Right ventricle myocardium inferior (tissue), 1 donor: ENCODE results near the gene RNASE12. TPM values are rescaled to one million over a fixed set of nuclear protein-coding genes. Genes with fewer than 3 reads are reported as not detected.
"Not testable (repeated sequence)": the region's sequence is repeated elsewhere in the genome, so short reads cannot be mapped to it uniquely, and the experiment has no call there.

ENCODE experiments used
- ATAC-seq: fragments of 200-7000 bp; cut with Tn5 transposase; one replicate; pipeline ENCODE4 v1.9.1; 2020; ENCODE audit warnings: mild to moderate bottlenecking, moderate library complexity
- DNase-seq: peaks from one replicate; pipeline ENCODE4 v3.0.0; 2021; ENCODE audit errors: missing footprints
- intact Hi-C: fragments of 100-400 bp; cut with DNase I; formaldehyde crosslinking; loops from one replicate; pipeline ENCODE4 v1.11.0; 2022
- long read RNA-seq: library from polyadenylated mRNA; unstranded; transcript quantifications from one replicate; pipeline ENCODE4 v2.0.0, GENCODE V29; 2021
- total RNA-seq: library from RNA; stranded (reverse); fragmentation: NEBNext Ultra II Directional; extraction: Animal tissue kit (Norgen Biotek cat#: 25700); gene quantifications from one replicate; pipeline ENCODE4 v1.2.1, GENCODE V29; 2021
- donor health status: DM: no; HTN: yes; CAD: no; lungs with severe emphysema.

Gene RNASE12
- not detected for total RNA-seq
- long read RNA-seq: 0 reads

- DNase-seq (no peak), ATAC-seq (no peak)
- intact Hi-C loops: no loop called here
These were observed at the start of gene RNASE12 for GRCh38 chr14:20591235-20591634. RNASE12 (minus strand) TSS chr14:20591376; CDS start chr14:20590723, 653 bp downstream.

DNA sequence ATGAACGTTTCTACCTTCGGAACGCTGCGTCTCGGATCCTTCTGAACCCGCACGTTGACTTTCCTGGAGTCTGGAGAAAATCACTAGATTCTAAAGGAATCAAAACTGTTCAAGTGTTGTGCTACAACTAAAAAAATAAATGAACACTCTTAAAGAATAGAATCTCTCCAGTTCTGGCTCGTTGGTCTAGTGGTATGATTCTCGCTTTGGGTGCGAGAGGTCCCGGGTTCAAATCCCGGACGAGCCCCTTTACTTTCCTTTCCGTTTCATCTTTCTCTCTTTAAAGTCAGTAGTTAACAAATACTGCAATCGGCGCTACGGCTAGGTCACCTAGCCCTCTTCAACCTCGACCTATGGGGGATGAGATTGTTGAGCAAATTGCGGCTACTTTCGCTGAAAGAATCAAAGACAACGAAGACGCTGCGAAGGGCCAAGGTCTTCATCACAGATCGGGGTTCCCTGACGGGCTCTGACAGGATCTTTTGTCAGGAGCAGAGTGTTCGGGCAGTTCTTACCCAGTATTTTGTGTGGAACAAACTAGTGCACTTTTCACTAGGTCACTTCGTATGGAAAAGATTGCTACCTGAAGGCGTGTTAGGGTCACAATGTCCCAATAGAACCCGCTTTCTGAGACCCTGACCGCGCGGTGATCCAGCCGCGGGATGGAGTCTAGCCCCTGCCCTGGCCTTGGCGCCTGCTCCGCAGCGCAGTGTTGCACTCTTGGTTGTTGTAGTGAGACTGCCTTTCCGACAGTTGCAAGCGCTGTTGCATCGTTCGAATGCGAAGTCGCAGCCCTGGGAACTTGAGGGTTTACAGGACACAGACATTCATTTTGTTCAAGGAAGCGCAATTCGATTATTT, 41.9 kb upstream of the RNASE12 start:
- intact Hi-C loops: no loop called here
- ATAC-seq (peak; percentile 58), DNase-seq (no peak)

DNA sequence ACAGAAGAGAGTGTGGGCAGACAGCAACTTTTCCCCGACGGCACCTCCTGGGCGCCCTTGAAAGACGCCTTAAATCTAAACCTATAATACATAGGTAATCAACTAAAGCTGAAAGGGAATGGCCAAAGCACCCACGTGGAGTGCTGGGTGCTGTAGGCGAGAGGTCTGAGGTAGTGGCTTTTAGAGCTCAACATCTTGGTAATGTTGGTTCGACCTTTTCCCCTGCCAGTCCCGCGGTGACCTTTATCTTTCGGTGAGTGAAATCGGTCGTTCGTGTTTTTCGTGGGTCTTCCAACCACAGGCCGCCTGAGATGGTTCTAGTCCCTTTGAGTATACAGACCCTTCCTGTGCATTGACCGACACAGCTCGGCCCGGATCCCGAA, 41.3 kb upstream of the RNASE12 start:
- intact Hi-C loops: no loop called here
- DNase-seq: no peak
- ATAC-seq: no peak

GRCh38 chr14:20631880-20632389, 40.8 kb upstream of the RNASE12 start:
- intact Hi-C loops: no loop called here
- ATAC-seq (peak; percentile 72), DNase-seq (peak; percentile 85)

DNA sequence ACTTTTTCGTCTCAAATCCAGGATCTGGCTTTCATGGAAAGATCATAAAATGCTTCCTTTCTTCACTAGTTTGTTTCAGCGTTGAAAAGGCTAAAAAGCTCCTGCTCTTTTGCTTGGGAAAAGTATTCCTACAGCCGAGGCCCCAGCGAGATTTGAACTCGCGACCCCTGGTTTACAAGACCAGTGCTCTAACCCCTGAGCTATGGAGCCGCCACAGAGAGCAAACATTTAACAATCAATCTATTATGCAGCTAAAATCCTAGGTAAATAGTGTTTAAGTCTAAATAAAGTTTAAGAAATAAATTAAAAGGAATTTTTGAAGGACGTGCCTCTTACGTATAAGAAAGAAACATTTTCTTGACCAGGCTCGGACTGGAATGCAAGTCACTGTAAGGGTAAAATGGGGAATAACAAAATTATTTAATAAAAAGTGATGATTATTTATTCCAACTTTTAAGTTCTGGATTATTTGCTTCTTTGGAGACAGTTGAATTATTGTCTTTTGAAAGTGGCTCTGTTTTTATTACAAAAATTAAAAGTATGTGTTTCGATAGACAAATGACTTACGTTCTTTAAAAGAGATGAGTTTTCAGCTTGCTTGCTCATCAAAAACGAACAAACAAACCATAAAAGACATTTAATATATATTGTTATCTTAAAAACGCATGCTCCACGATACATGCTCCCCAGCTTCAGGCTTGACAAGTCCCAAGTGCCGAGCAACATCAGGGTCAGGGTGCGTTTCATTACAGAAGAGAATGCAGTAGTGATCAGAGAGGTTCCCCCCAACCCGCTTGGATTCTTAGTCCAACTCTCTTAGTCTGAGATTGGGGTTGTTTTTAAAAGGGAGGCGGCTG, 40.1 kb upstream of the RNASE12 start:
- peak; percentile 45 for ATAC-seq
- intact Hi-C loops: no loop called here
- DNase-seq: no peak

- no peak for ATAC-seq
- DNase-seq: no peak
- intact Hi-C loops: no loop called here
These were observed 39.3 kb upstream of the RNASE12 start for GRCh38 chr14:20630340-20631022.

GRCh38 chr14:20628063-20628854, 37.1 kb upstream of the RNASE12 start:
- ATAC-seq (no peak), DNase-seq (no peak)
- intact Hi-C loops: loop anchor here (5.0 kb wide), 1 partner anchor 54 kb away; the partner anchor contains the start of gene RNASE4

- intact Hi-C loops: loop anchor here (5.0 kb wide), 1 partner anchor 55 kb away; the partner anchor contains the start of gene RNASE4
- DNase-seq (no peak), ATAC-seq (no peak)
These were observed 36.3 kb upstream of the RNASE12 start for GRCh38 chr14:20627346-20628027.

GRCh38 chr14:20626274-20626673, 35.1 kb upstream of the RNASE12 start:
- ATAC-seq: no peak
- intact Hi-C loops: loop anchor here (5.0 kb wide), 1 partner anchor 56 kb away; the partner anchor contains the start of gene RNASE4

GRCh38 chr14:20624495-20625070, 33.4 kb upstream of the RNASE12 start:
- intact Hi-C loops: loop anchor here (5.0 kb wide), 1 partner anchor 58 kb away; the partner anchor contains the start of gene RNASE4
- ATAC-seq (peak; percentile 59), DNase-seq (peak; percentile 80)

More at GRCh38 chr14:20626274-20626673, 35.1 kb upstream of the RNASE12 start:
- DNase-seq: no peak

GRCh38 chr14:20623798-20624197, 32.6 kb upstream of the RNASE12 start:
- intact Hi-C loops: no loop called here
- ATAC-seq (no peak), DNase-seq (no peak)

DNA sequence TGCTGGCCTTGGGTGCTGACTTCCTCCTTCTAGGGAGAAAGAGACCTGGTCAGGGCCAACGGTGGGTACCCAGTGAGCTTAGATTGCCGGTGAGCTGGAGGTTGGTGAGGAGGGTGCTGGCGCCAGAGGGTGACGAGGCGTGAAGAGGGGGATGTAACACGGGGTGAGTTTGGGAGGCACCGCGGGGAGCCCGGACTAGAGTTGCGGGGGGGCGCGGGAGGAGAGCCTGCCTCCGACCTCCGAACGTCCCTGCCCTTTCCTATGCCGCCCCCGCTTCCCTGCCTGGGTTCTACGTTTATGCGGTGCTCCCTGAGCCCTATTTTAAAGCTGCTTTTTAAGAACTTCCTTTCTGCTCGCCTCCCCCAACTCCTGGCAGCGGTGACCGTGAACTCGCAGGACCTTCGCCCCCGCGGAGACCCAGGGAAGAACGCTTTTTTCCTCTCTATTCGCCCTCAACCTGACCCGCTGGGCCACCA, 31.7 kb upstream of the RNASE12 start:
- intact Hi-C loops: no loop called here
- DNase-seq (no peak), ATAC-seq (no peak)

DNA sequence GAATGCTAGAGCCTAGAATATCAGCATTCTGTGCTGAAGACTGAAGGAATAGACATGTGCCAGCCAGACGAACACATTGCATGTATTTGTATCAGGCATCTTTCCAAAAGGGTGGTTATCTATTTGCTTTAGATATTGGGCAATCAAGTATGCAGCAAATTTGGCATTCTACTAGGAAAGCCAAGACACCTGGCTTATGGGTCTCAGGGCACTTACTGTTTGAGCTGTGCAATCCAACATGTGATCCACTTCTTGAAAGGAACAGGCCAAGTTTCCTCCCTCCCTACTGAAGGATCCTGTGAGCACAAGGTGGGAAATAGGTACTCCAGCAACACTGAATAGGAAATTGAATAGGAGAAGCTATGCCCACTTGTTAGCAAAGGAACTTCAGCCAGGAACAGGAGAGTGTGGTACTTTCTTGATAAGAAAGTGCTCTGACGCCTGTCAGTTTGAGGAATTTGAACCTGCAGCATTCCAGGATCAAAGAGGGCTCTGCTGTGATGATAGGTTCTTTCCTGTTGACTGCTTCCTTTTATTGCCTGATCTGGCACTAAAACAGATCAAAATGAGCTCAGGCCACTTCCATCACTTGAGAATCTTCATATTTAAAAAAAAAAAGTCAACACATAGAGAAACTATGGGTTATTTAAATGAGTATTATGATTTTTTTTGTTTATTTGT, 29.8 kb upstream of the RNASE12 start:
- intact Hi-C loops: no loop called here

GRCh38 chr14:20619688-20620087, 28.5 kb upstream of the RNASE12 start:
- DNase-seq, ATAC-seq, intact Hi-C loops: not testable (repeated sequence)

More for the DNA sequence above, 29.8 kb upstream of the RNASE12 start:
- DNase-seq: no peak
- ATAC-seq: no peak

GRCh38 chr14:20618271-20618749, 27.1 kb upstream of the RNASE12 start:
- DNase-seq (no peak), ATAC-seq (no peak)
- intact Hi-C loops: no loop called here
